NCI-H226 (cell line): Measurements from ENCODE around the gene BMP5.
"Not testable (repeated sequence)": the region's sequence is repeated elsewhere in the genome, so short reads cannot be mapped to it uniquely, and the experiment has no call there.

Source experiments
- DNase-seq: peaks from one replicate; pipeline ENCODE4 v3.0.0-alpha.2; 2015

The BMP5 gene

GRCh38 chr6:55875400-55875799 is at the start of gene BMP5:
Gene BMP5, minus strand, starts transcription at chr6:55875590. Its CDS starts 725 bp downstream, at chr6:55874865.
- no peak for DNase-seq

GRCh38 chr6:55922406-55922805 is 47.0 kb upstream of the BMP5 start:
- no peak for DNase-seq

- DNase-seq: no peak
These were observed 44.4 kb upstream of the BMP5 start for GRCh38 chr6:55919716-55920308.

- peak; percentile 74 for DNase-seq
These were observed 43.2 kb upstream of the BMP5 start for GRCh38 chr6:55918639-55919038.

- DNase-seq: no peak
These were observed 42.5 kb upstream of the BMP5 start for GRCh38 chr6:55917751-55918415.

- peak; percentile 81 for DNase-seq
These were observed 40.8 kb upstream of the BMP5 start for GRCh38 chr6:55916188-55916587.

- DNase-seq: no peak
These were observed 38.1 kb upstream of the BMP5 start for GRCh38 chr6:55913228-55914195.

GRCh38 chr6:55910466-55910865 is 35.1 kb upstream of the BMP5 start:
- not testable (repeated sequence) for DNase-seq

GRCh38 chr6:55909911-55910310 is 34.5 kb upstream of the BMP5 start:
- DNase-seq: not testable (repeated sequence)

- DNase-seq: no peak
These were observed 27.4 kb upstream of the BMP5 start for GRCh38 chr6:55902796-55903195.

- DNase-seq: no peak
These were observed 26.4 kb upstream of the BMP5 start for GRCh38 chr6:55901765-55902270.

GRCh38 chr6:55898342-55898741 is 23.0 kb upstream of the BMP5 start:
- peak; percentile 62 for DNase-seq

GRCh38 chr6:55897346-55897745 is 22.0 kb upstream of the BMP5 start:
- DNase-seq: no peak

GRCh38 chr6:55895972-55896730 is 20.8 kb upstream of the BMP5 start:
- DNase-seq: no peak

- DNase-seq: no peak
These were observed 17.5 kb upstream of the BMP5 start for GRCh38 chr6:55892749-55893357.

GRCh38 chr6:55888917-55889316 is 13.5 kb upstream of the BMP5 start:
- DNase-seq: no peak

GRCh38 chr6:55886185-55886836 is 10.9 kb upstream of the BMP5 start:
- no peak for DNase-seq

GRCh38 chr6:55882718-55883569 is 7.6 kb upstream of the BMP5 start:
- DNase-seq: peak; percentile 82

GRCh38 chr6:55877283-55877682 is 1.9 kb upstream of the BMP5 start:
- DNase-seq: no peak

GRCh38 chr6:55874316-55874715 is 1.1 kb downstream of the BMP5 start:
- DNase-seq: no peak

GRCh38 chr6:55872866-55873265 is 2.5 kb downstream of the BMP5 start:
- DNase-seq: no peak
